ENCODE results near the gene OR52H1.

Gene OR52H1

DNA sequence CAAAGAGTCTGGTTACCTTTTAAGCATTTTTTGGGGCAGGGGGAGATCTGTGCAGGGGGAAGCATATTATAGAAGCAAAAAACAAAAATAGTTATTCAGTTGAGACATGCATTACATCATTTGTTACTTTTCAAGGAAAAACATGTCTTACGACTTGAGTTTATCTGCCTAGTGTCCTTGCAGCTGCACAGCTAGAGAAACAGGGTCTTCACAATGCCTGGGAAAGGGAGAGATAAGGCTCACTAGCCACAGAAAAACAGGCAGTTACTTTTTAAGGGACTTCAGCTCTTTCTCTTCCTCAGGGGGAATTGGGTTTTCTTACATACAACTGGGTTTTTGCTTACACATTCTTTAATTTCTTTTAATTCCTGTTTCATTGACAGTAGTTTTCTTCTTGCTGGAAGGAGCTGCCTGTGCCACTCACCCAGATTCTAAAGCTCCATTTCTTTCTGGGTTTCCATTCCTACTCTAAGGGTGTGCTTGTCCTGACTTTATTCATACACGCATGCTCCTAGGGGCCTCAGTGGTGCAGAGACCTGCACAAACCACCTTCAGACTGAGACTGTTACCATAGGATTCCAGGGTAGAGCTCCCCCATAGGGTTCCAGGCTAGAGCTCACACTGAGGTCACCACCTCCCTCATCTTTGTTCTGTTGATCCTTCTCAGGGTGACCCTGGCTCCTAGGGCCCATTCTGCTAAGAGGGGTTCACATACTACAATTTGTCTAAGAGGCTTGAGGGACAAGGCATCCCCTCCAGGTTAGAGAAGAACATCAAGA is 17.1 kb downstream of the OR52H1 start:
- no peak for DNase-seq

DNA sequence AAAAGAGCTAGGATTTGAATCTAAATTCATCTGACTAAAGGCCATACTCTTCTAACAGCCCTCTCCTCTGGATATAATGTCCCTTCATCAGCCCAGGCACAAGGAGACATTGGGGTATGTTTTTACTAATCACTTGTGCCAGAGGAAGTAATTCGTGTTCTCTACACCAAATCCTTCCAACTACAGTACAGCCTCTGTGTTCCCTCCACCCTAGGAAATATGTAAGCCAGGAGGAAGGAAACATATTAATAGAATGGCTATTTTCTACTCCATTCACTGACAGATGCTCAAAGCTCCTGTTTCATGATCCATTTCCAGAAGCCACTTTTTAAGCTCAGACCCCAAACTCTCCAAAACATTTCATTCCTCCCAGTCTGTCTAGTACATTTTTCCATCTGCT is 19.8 kb downstream of the OR52H1 start:
- no peak for DNase-seq

GRCh38 chr11:5527716-5528115 is 20.6 kb downstream of the OR52H1 start:
- DNase-seq = no peak

DNA sequence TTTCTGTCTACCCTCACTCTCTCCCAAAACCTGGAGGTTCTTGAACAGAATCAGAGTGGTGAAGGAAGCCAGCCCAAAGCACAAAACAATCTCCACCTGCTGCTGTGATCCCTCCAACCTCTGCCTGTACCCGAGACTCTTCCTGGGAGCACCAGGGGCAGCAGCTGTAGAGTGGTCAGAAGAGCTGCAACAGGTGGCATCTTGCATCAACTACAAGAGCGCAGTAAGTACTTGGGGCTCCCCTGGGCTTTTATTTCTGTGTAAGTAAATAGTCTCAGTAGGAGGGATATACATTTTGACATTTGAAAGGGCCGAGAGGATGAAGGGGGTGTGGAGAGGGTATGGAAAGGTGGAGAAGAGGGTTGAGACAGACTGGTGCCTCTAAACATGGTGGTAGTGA is 23.6 kb downstream of the OR52H1 start:
- DNase-seq = no peak

GRCh38 chr11:5522308-5522707 is 26.0 kb downstream of the OR52H1 start:
- no peak for DNase-seq

DNA sequence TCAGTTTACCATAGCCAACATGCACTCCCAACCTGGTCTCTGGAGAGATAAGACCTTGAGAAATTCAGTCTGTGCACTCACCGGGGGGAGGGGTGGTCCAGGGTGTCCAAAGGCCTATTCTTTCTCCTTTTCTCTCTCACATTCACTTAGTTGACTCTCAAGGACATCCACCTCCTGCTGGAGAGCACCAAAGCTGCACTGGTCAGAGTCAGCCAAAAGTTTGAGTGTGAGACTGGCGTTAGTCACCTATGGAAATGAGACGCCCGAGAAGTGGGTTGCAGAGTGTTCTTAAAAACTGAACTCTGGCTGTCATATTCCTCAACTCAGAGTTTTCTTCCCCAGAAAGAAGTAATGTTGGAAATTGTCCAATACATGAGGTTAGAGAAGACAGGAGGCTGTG is 26.8 kb downstream of the OR52H1 start:
- DNase-seq = no peak

DNA sequence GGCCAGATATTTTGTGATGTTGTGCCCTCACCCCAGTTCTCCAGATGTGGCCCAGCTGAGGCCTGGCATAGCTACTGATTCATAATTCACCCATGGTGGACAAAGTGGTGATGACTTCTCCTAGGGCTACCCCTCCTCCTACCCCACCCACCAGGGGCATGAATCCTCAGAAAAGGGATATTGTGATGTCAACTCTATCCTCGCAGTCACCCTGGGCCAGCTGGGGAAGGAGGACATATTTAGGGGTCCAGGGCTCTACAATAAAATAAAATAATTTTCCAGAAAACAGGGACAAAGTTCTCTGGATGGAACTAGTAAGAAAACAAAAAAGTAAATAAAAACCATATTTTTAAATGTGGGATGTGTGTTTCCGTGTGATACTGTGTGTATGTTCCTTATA is 31.7 kb downstream of the OR52H1 start, which contains the start of gene UBQLNL:
Gene UBQLNL, minus strand, starts transcription at position 101 of the 400 bp plus-strand sequence. CDS start 258 bp downstream, outside the sequence.
- no peak for DNase-seq

DNA sequence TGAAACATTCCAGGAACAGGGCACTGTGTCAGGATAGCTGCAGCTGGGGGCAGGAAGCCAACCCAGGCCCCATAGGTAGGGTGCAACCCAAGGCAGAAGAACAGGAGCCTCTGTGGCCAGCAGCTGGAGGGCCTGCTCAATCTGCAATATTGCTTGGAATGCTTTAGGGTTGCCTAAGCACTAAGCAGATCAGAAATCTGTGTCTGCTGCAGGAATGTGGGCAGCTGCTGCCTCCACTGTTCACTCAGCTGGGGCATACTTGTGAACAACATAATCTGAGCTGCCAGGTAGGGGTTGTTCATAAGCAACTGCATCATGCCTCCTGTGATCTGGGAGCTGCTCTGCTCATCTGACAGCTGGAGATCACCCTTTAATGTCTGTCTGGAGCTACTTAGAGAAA is 33.5 kb downstream of the OR52H1 start:
- no peak for DNase-seq

DNA sequence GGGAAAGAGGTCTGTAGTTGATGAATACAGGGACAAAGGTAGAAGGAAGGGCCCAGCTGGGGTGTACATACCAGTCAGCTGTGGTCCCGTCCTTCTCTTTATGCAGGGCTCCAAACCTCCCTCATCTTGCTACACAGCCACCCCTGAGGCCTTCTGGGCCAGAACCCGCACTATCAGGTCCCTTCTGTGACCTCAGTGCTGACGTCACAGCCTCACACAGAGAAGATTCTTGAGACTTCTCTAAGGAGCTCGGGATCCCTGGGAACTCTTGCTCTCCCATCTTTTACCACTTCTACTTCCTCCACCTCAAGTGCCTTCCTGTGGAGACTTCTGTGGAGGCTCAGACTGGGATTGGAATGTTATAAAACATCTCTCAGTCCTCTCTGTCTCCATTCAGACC is 38.5 kb downstream of the OR52H1 start, which contains the start of gene UBQLN3:
Gene UBQLN3, minus strand, starts transcription at position 155 of the 400 bp plus-strand sequence. CDS start 399 bp downstream, outside the sequence.
- no peak for DNase-seq

DNA sequence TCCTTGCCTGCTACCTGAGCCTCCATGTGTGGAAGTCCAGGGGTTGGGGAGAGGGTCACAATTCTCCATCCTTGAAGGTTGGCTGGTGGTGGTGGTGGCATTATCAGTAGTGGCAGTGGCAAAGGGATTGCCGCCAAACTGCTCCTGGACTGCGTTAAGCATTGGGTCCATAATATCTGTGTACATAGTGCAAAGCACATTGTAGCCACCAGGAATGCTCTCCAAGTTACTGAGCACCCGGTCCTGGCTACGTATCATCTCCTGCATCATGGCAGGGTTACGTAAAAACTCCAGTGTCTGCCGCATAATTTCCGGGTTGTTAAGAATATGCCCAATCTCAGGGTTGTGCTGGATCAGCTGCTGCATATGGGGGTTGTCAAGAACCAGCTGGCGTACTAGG is 39.7 kb downstream of the OR52H1 start:
- no peak for DNase-seq

DNA sequence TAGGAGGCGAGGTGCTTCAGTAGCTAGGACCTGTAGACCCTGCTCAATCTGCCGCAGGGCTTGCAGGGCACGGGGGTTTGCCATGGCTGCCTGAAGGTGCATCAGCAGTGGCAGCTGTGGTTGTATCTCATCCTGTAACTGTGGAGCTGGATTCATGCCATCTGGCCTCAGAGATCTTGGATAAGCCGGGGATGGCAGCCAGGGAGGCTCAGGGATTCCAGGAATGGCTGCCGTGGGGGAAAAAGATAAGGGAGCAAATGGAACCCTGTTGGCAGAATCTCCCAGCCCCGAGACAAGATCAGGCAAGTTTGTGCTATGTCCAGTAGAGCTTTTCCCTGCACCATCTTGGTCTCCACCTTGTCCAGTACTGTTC is 40.4 kb downstream of the OR52H1 start:
- no peak for DNase-seq

GRCh38 chr11:5507177-5507932 is 41.0 kb downstream of the OR52H1 start:
- DNase-seq = no peak

DNA sequence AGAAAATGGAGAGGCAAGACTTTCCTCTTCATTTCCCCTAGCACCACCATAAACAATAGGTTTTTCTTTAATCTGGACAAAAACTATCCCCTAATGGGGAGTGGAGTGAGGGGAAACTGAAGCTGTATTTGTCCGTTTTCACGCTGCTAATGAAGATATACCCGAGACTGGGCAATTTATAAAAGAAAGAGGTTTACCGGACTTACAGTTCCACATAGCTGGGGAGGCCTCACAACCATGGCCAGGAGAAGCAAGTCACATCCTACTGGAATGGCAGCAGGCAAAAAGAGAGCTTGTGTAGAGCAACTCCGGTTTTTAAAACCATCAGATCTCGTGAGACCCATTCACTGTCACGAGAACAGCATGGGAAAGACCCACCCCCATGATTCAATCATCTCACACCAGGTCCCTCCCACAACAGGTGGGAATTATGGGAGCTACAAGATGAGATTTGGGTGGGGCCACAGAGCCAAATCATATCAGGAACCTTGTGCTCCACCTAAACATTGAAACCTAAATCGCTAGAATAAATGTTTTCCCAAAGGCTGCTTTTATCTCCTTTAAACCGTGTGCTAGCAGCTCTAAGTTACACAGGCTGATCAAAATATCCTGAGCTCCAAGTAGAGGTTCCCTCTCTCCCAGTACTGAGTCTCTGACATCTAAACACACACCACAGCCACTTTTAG is 42.8 kb downstream of the OR52H1 start:
- DNase-seq = no peak

DNA sequence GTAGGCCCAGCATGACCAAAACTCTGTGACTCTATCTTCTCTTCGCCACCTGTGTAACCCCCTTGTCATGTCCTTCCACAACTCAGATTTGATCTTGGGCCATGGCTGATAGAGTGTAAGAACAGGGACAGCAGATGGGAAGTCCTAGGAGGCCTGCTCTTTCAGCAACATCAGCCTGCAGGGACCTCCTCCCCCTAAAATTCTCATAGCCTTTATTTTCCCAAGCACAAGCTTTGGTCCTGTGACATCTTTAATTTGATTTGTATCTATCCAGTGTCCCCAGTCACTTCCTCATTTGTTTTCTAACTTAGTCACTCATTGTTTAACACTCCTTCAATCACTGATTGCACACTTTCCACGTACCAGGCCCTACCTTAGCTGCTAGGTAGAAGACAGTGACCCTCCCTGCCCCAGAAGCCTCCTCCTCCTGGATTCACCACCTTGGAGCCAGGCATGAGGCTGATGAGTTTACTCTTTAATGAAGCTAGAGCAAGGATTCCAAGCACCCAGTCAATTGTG is 43.9 kb downstream of the OR52H1 start:
- DNase-seq = no peak

- no peak for DNase-seq
These were observed 47.9 kb downstream of the OR52H1 start for GRCh38 chr11:5500393-5500801.

DNA sequence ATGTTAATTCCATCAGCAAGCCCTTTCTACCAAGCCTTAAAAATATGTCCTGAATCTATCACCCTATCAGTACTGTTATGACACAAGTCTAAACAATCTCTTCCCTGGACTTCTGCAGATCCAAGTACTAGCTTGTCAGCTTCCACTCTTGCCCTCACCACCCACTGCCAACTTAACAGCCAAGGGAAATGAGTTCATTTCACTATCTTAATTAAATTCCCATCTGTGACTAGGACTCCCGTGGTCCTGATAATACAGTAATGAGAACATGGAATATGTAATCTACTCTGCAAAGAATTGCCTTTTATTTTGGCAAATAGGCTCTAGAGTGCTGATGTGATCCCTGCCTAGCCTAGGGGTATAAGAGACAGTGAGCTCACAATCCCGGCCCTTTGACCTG is 48.7 kb downstream of the OR52H1 start:
- DNase-seq = no peak

Measured in SHP77 (cell line).